Measurements from ENCODE around the gene ITPK1. TPM values are rescaled to one million over a fixed set of nuclear protein-coding genes. Genes with fewer than 3 reads are reported as not detected.
"Not testable (repeated sequence)": the region's sequence is repeated elsewhere in the genome, so short reads cannot be mapped to it uniquely, and the experiment has no call there.

ITPK1 gene
- total RNA-seq, 1 donor, result 25.0 TPM

DNA sequence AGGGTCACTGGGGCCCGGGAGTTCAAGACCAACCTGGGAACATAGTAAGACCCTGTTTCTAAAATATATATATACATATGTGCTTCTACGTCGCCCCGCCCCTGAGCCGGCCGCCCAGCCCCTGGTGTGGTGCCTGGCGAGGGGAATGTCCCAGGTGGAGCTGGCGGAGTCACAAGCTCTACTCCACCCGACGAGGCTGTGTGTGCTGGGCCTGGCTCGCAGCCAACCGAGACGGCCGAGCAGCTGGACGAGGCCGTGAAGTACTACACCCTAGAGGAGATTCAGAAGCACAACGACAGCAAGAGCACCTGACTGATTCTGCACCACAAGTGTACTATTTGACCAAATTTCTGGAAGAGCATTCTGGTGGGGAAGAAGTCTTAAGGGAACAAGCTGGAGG lies 22.1 kb upstream of the ITPK1 start:
- H3K79me2 ChIP-seq (ENCODE audit: insufficient read depth, low read length), result no peaks in the 10 kb centered on the region
- H2AFZ ChIP-seq (ENCODE audit: low read length), result no peak overlapping the region
- no peak overlapping the region for H3K27ac ChIP-seq (ENCODE audit: low read depth, low read length)
- no peaks in the 10 kb centered on the region for H3K4me1 ChIP-seq (ENCODE audit: insufficient read depth, low read length)
- H3K9me3 ChIP-seq (ENCODE audit: low read depth, low read length), result no peaks in the 10 kb centered on the region
- peak; percentile 35 for DNase-seq (ENCODE audit: insufficient read length, low spot score, missing footprints)
- no peaks in the 10 kb centered on the region for H3K36me3 ChIP-seq (ENCODE audit: insufficient read depth, low read length)
- H3K27me3 ChIP-seq (ENCODE audit: insufficient read depth, low read length), result no peaks in the 10 kb centered on the region
- no peak overlapping the region for H3K4me2 ChIP-seq (ENCODE audit: insufficient read depth, low read length)
- H3K4me3 ChIP-seq (ENCODE audit: insufficient read depth, low read length), result no peak overlapping the region
- H4K20me1 ChIP-seq (ENCODE audit: insufficient read depth, low read length), result no peaks in the 10 kb centered on the region
- TF ChIP-seq, protein P1, sequence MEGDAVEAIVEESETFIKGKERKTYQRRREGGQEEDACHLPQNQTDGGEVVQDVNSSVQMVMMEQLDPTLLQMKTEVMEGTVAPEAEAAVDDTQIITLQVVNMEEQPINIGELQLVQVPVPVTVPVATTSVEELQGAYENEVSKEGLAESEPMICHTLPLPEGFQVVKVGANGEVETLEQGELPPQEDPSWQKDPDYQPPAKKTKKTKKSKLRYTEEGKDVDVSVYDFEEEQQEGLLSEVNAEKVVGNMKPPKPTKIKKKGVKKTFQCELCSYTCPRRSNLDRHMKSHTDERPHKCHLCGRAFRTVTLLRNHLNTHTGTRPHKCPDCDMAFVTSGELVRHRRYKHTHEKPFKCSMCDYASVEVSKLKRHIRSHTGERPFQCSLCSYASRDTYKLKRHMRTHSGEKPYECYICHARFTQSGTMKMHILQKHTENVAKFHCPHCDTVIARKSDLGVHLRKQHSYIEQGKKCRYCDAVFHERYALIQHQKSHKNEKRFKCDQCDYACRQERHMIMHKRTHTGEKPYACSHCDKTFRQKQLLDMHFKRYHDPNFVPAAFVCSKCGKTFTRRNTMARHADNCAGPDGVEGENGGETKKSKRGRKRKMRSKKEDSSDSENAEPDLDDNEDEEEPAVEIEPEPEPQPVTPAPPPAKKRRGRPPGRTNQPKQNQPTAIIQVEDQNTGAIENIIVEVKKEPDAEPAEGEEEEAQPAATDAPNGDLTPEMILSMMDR (IDR thresholded peaks at IDR 0.05; ENCODE audit: extremely low read depth, low read depth, low read length), result no peak

DNA sequence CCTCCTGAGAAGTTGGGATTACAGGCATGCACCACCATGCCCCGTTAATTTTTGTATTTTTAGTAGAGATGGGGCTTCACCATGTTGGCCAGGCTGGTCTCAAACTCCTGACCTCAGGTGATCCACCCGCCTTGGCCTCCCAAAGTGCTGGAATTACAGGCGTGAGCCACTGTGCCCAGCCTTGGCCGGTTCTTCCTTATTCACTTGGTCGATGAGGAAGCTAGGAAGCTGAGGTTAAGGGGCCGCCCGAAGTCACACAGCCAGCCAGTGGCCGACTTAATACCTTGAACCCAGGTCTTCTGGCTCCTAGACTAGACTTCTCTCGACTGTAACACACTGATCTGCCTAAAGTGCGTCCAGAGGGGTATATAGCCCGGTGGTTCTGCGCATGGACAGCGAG lies 20.8 kb upstream of the ITPK1 start:
- H3K9me3 ChIP-seq (ENCODE audit: low read depth, low read length); H3K27me3 ChIP-seq (ENCODE audit: insufficient read depth, low read length); H3K4me1 ChIP-seq (ENCODE audit: insufficient read depth, low read length); H3K79me2 ChIP-seq (ENCODE audit: insufficient read depth, low read length); H3K4me2 ChIP-seq (ENCODE audit: insufficient read depth, low read length); H2AFZ ChIP-seq (ENCODE audit: low read length); H4K20me1 ChIP-seq (ENCODE audit: insufficient read depth, low read length); H3K4me3 ChIP-seq (ENCODE audit: insufficient read depth, low read length); H3K36me3 ChIP-seq (ENCODE audit: insufficient read depth, low read length); H3K27ac ChIP-seq (ENCODE audit: low read depth, low read length): not testable (repeated sequence)
- DNase-seq (ENCODE audit: insufficient read length, low spot score, missing footprints), result peak; percentile 73

GRCh38 chr14:93136009-93136408 lies 20.3 kb upstream of the ITPK1 start:
- TF ChIP-seq, protein P1 (IDR thresholded peaks at IDR 0.05; ENCODE audit: extremely low read depth, low read depth, low read length), result no peak
- Histone ChIP-seq H2AFZ (ENCODE audit: low read length) (no peak overlapping the region), H3K9me3 (ENCODE audit: low read depth, low read length) (no peaks in the 10 kb centered on the region), H3K4me3 (ENCODE audit: insufficient read depth, low read length) (no peak overlapping the region), H3K27me3 (ENCODE audit: insufficient read depth, low read length) (no peaks in the 10 kb centered on the region), H3K27ac (ENCODE audit: low read depth, low read length) (no peak overlapping the region), H3K4me2 (ENCODE audit: insufficient read depth, low read length) (no peak overlapping the region), H3K36me3 (ENCODE audit: insufficient read depth, low read length) (no peaks in the 10 kb centered on the region), H3K4me1 (ENCODE audit: insufficient read depth, low read length) (no peaks in the 10 kb centered on the region), H4K20me1 (ENCODE audit: insufficient read depth, low read length) (no peaks in the 10 kb centered on the region), H3K79me2 (ENCODE audit: insufficient read depth, low read length) (no peaks in the 10 kb centered on the region)
- peak; percentile 35 for DNase-seq (ENCODE audit: insufficient read length, low spot score, missing footprints)

GRCh38 chr14:93135399-93135798 lies 19.7 kb upstream of the ITPK1 start:
- no peaks in the 10 kb centered on the region for H3K79me2 ChIP-seq (ENCODE audit: insufficient read depth, low read length)
- DNase-seq (ENCODE audit: insufficient read length, low spot score, missing footprints), result peak; percentile 50
- TF ChIP-seq, protein P1 (IDR thresholded peaks at IDR 0.05; ENCODE audit: extremely low read depth, low read depth, low read length), result no peak
- no peaks in the 10 kb centered on the region for H3K36me3 ChIP-seq (ENCODE audit: insufficient read depth, low read length)
- H3K4me3 ChIP-seq (ENCODE audit: insufficient read depth, low read length), result no peak overlapping the region
- no peaks in the 10 kb centered on the region for H3K4me1 ChIP-seq (ENCODE audit: insufficient read depth, low read length)
- H2AFZ ChIP-seq (ENCODE audit: low read length), result no peak overlapping the region
- H3K27me3 ChIP-seq (ENCODE audit: insufficient read depth, low read length), result no peaks in the 10 kb centered on the region
- H3K4me2 ChIP-seq (ENCODE audit: insufficient read depth, low read length), result no peak overlapping the region
- H3K9me3 ChIP-seq (ENCODE audit: low read depth, low read length), result no peaks in the 10 kb centered on the region
- H4K20me1 ChIP-seq (ENCODE audit: insufficient read depth, low read length), result no peaks in the 10 kb centered on the region
- no peak overlapping the region for H3K27ac ChIP-seq (ENCODE audit: low read depth, low read length)

Data from osteoblast (primary cell).